ENCODE measurements around the gene ASXL1.
"Not testable (repeated sequence)": the region's sequence is repeated elsewhere in the genome, so short reads cannot be mapped to it uniquely, and the experiment has no call there.

The ASXL1 gene

GRCh38 chr20:32359633-32360332 lies 1.7 kb downstream of the ASXL1 start:
- no peak for DNase-seq (ENCODE audit: low spot score in 2 of 2)
- Histone ChIP-seq H3K27me3 (ENCODE audit: low read depth) (no peaks in the 10 kb centered on the region), H3K4me3 (peak overlapping the region; percentile 85), H3K4me1 (peaks cover 18% of the 10 kb centered on the region), H3K36me3 (replicated peaks) (peaks cover 2% of the 10 kb centered on the region; the same call in 1 of the 2 replicates), H3K9me3 (no peaks in the 10 kb centered on the region)
- in situ Hi-C loops (cut with MboI; ENCODE audit: low sequenced_read_pairs): no loop called here

- H3K36me3 ChIP-seq (replicated peaks): peaks cover 4% of the 10 kb centered on the region; the same call in 1 of the 2 replicates
- peak overlapping the region; percentile 85 for H3K4me3 ChIP-seq
- peaks cover 22% of the 10 kb centered on the region for H3K4me1 ChIP-seq
- in situ Hi-C loops (cut with MboI; ENCODE audit: low sequenced_read_pairs): no loop called here
- no peak for DNase-seq (ENCODE audit: low spot score in 2 of 2)
- H3K9me3 ChIP-seq: no peaks in the 10 kb centered on the region
- H3K27me3 ChIP-seq (ENCODE audit: low read depth): no peaks in the 10 kb centered on the region
Measured at GRCh38 chr20:32360333-32360634, 2.2 kb downstream of the ASXL1 start.

- no peak for DNase-seq (ENCODE audit: low spot score in 2 of 2)
- H3K4me1 ChIP-seq: peaks cover 30% of the 10 kb centered on the region
- H3K36me3 ChIP-seq (replicated peaks): peaks cover 11% of the 10 kb centered on the region
- no peaks in the 10 kb centered on the region for H3K27me3 ChIP-seq (ENCODE audit: low read depth)
- H3K4me3 ChIP-seq: no peak overlapping the region
- H3K9me3 ChIP-seq: no peaks in the 10 kb centered on the region
- in situ Hi-C loops (cut with MboI; ENCODE audit: low sequenced_read_pairs): no loop called here
Measured at GRCh38 chr20:32362901-32363364, 4.8 kb downstream of the ASXL1 start.

GRCh38 chr20:32363492-32363891 lies 5.4 kb downstream of the ASXL1 start:
- peaks cover 15% of the 10 kb centered on the region for H3K36me3 ChIP-seq (replicated peaks)
- no peaks in the 10 kb centered on the region for H3K9me3 ChIP-seq
- no peak for DNase-seq (ENCODE audit: low spot score in 2 of 2)
- peaks cover 35% of the 10 kb centered on the region for H3K4me1 ChIP-seq
- no peak overlapping the region for H3K4me3 ChIP-seq
- in situ Hi-C loops (cut with MboI; ENCODE audit: low sequenced_read_pairs): no loop called here
- no peaks in the 10 kb centered on the region for H3K27me3 ChIP-seq (ENCODE audit: low read depth)

GRCh38 chr20:32364554-32365208 lies 6.5 kb downstream of the ASXL1 start:
- in situ Hi-C loops (cut with MboI; ENCODE audit: low sequenced_read_pairs): no loop called here
- no peak overlapping the region for H3K4me3 ChIP-seq
- H3K27me3 ChIP-seq (ENCODE audit: low read depth): no peaks in the 10 kb centered on the region
- DNase-seq (ENCODE audit: low spot score in 2 of 2): no peak
- H3K9me3 ChIP-seq: no peaks in the 10 kb centered on the region
- peaks cover 21% of the 10 kb centered on the region for H3K36me3 ChIP-seq (replicated peaks)
- peaks cover 43% of the 10 kb centered on the region for H3K4me1 ChIP-seq

- H3K4me1 ChIP-seq: peaks cover 39% of the 10 kb centered on the region
- no peaks in the 10 kb centered on the region for H3K27me3 ChIP-seq (ENCODE audit: low read depth)
- in situ Hi-C loops (cut with MboI; ENCODE audit: low sequenced_read_pairs): no loop called here
- no peak overlapping the region for H3K4me3 ChIP-seq
- no peak for DNase-seq (ENCODE audit: low spot score in 2 of 2)
- no peaks in the 10 kb centered on the region for H3K9me3 ChIP-seq
- H3K36me3 ChIP-seq (replicated peaks): peaks cover 30% of the 10 kb centered on the region
Measured at GRCh38 chr20:32365564-32365963, 7.4 kb downstream of the ASXL1 start.

GRCh38 chr20:32366380-32366779 lies 8.2 kb downstream of the ASXL1 start:
- peaks cover 31% of the 10 kb centered on the region for H3K36me3 ChIP-seq (replicated peaks)
- DNase-seq (ENCODE audit: low spot score in 2 of 2): no peak
- in situ Hi-C loops (cut with MboI; ENCODE audit: low sequenced_read_pairs): no loop called here
- peaks cover 39% of the 10 kb centered on the region for H3K4me1 ChIP-seq
- H3K27me3 ChIP-seq (ENCODE audit: low read depth): no peaks in the 10 kb centered on the region
- no peaks in the 10 kb centered on the region for H3K9me3 ChIP-seq
- no peak overlapping the region for H3K4me3 ChIP-seq

- no peaks in the 10 kb centered on the region for H3K27me3 ChIP-seq (ENCODE audit: low read depth)
- H3K36me3 ChIP-seq (replicated peaks): peaks cover 44% of the 10 kb centered on the region
- no peaks in the 10 kb centered on the region for H3K9me3 ChIP-seq
- H3K4me1 ChIP-seq: peaks cover 34% of the 10 kb centered on the region
- in situ Hi-C loops (cut with MboI; ENCODE audit: low sequenced_read_pairs): no loop called here
- H3K4me3 ChIP-seq: no peak overlapping the region
- no peak for DNase-seq (ENCODE audit: low spot score in 2 of 2)
Measured at GRCh38 chr20:32368323-32368722, 10.2 kb downstream of the ASXL1 start.

GRCh38 chr20:32368925-32369324 lies 10.8 kb downstream of the ASXL1 start:
- Histone ChIP-seq H3K4me1 (peaks cover 34% of the 10 kb centered on the region), H3K4me3 (no peak overlapping the region)

GRCh38 chr20:32370897-32371296 lies 12.8 kb downstream of the ASXL1 start:
- Histone ChIP-seq H3K36me3 (replicated peaks) (peaks cover 51% of the 10 kb centered on the region), H3K27me3 (ENCODE audit: low read depth) (no peaks in the 10 kb centered on the region), H3K9me3 (no peaks in the 10 kb centered on the region), H3K4me3 (no peak overlapping the region), H3K4me1 (peaks cover 29% of the 10 kb centered on the region)
- no peak for DNase-seq (ENCODE audit: low spot score in 2 of 2)
- in situ Hi-C loops (cut with MboI; ENCODE audit: low sequenced_read_pairs): no loop called here

More at GRCh38 chr20:32368925-32369324, 10.8 kb downstream of the ASXL1 start:
- no peaks in the 10 kb centered on the region for H3K27me3 ChIP-seq (ENCODE audit: low read depth)
- in situ Hi-C loops (cut with MboI; ENCODE audit: low sequenced_read_pairs): no loop called here
- no peaks in the 10 kb centered on the region for H3K9me3 ChIP-seq
- peak; percentile 49 to 72 for DNase-seq (ENCODE audit: low spot score in 2 of 2)
- peaks cover 49% of the 10 kb centered on the region for H3K36me3 ChIP-seq (replicated peaks)

- no peaks in the 10 kb centered on the region for H3K9me3 ChIP-seq
- H3K36me3 ChIP-seq (replicated peaks): peaks cover 16% of the 10 kb centered on the region
- in situ Hi-C loops (cut with MboI; ENCODE audit: low sequenced_read_pairs): no loop called here
- no peak overlapping the region for H3K4me3 ChIP-seq
- H3K27me3 ChIP-seq (ENCODE audit: low read depth): no peaks in the 10 kb centered on the region
- no peaks in the 10 kb centered on the region for H3K4me1 ChIP-seq
- no peak for DNase-seq (ENCODE audit: low spot score in 2 of 2)
Measured at GRCh38 chr20:32378461-32378860, 20.3 kb downstream of the ASXL1 start.

GRCh38 chr20:32380037-32380436 lies 21.9 kb downstream of the ASXL1 start:
- H3K27me3 ChIP-seq (ENCODE audit: low read depth); H3K36me3 ChIP-seq (replicated peaks); DNase-seq (ENCODE audit: low spot score in 2 of 2); in situ Hi-C loops (cut with MboI; ENCODE audit: low sequenced_read_pairs); H3K9me3 ChIP-seq; H3K4me1 ChIP-seq; H3K4me3 ChIP-seq: not testable (repeated sequence)

GRCh38 chr20:32380745-32381144 lies 22.6 kb downstream of the ASXL1 start:
- Histone ChIP-seq H3K4me1 (no peaks in the 10 kb centered on the region), H3K9me3 (no peaks in the 10 kb centered on the region), H3K27me3 (ENCODE audit: low read depth) (no peaks in the 10 kb centered on the region), H3K4me3 (no peak overlapping the region), H3K36me3 (replicated peaks) (peaks cover 8% of the 10 kb centered on the region)
- in situ Hi-C loops (cut with MboI; ENCODE audit: low sequenced_read_pairs): no loop called here
- DNase-seq (ENCODE audit: low spot score in 2 of 2): no peak

GRCh38 chr20:32382102-32382950 lies 24.2 kb downstream of the ASXL1 start:
- peaks cover 6% of the 10 kb centered on the region for H3K36me3 ChIP-seq (replicated peaks)
- in situ Hi-C loops (cut with MboI; ENCODE audit: low sequenced_read_pairs): no loop called here

More at GRCh38 chr20:32382102-32382950, 24.2 kb downstream of the ASXL1 start:
- no peak for DNase-seq (ENCODE audit: low spot score in 2 of 2)
- H3K4me1 ChIP-seq: no peaks in the 10 kb centered on the region
- H3K27me3 ChIP-seq (ENCODE audit: low read depth): no peaks in the 10 kb centered on the region
- H3K9me3 ChIP-seq: no peaks in the 10 kb centered on the region
- H3K4me3 ChIP-seq: no peak overlapping the region
